ENCODE results near the gene ZFP69. TPM values are rescaled to one million over a fixed set of nuclear protein-coding genes. Genes with fewer than 3 reads are reported as not detected.

The ZFP69 gene
- total RNA-seq, 1 experiment from 2014 or later = not detected

- no peaks in the 10 kb centered on the region for H3K27me3 ChIP-seq (ENCODE audit: insufficient read depth, low read length)
- H4K20me1 ChIP-seq (ENCODE audit: insufficient read depth) = no peaks in the 10 kb centered on the region
- H3K4me1 ChIP-seq (ENCODE audit: control insufficient read depth in 1 of 2, insufficient read depth in 2 of 2, low read length in 2 of 2) = no peaks in the 10 kb centered on the region
- ChIA-PET RAD21 (ENCODE audit: low non-redundant PET in 1 of 2, low total read pairs in 2 of 2, uncharacterized antibody in 2 of 2, unreplicated experiment in 2 of 2) (no interaction called here), POLR2A (no interaction called here), CTCF (no interaction called here)
- H3K9me3 ChIP-seq (ENCODE audit: control insufficient read depth in 1 of 2, insufficient read depth in 1 of 2, low read depth in 1 of 2, low read length in 2 of 2) = peaks cover 0 to 7% of the 10 kb centered on the region in 2 experiments; a peak in 2 of 4 replicates
- H3K9ac ChIP-seq (ENCODE audit: low read length) = no peak overlapping the region
- ATAC-seq (no peak), DNase-seq (ENCODE audit: low read depth, low spot score) (no peak)
- H3K9me2 ChIP-seq (ENCODE audit: insufficient read depth) = no peaks in the 10 kb centered on the region
- H2AFZ ChIP-seq (ENCODE audit: low read depth, low read length, poor library complexity, severe bottlenecking) = no peak overlapping the region
- H3K4me3 ChIP-seq (replicated peaks in 1 of 2; ENCODE audit: low read depth in 1 of 2, low read length in 2 of 2) = no peak overlapping the region
- no peak overlapping the region for H3K27ac ChIP-seq (ENCODE audit: low read depth, low read length)
- H3K36me3 ChIP-seq (ENCODE audit: control insufficient read depth in 1 of 2, insufficient read depth in 2 of 2, low read length in 2 of 2) = no peaks in the 10 kb centered on the region
- H3K79me2 ChIP-seq (ENCODE audit: insufficient read depth, low read length) = no peaks in the 10 kb centered on the region
- BruUV-seq (replicated peaks) = no TSS peak
- TF ChIP-seq POLR2AphosphoS5 (IDR thresholded peaks at IDR 0.05; ENCODE audit: low read depth, low read length) = no peak
- TF ChIP-seq REST (IDR thresholded peaks at IDR 0.05; ENCODE audit: low read depth) = no peak
- TF ChIP-seq EZH2 (IDR thresholded peaks at IDR 0.05) = no peak
- TF ChIP-seq ATF3 (IDR thresholded peaks at IDR 0.05) = no peak
- no peak for TF ChIP-seq RAD21 (IDR thresholded peaks at IDR 0.05; ENCODE audit: low read depth)
- no peak for TF ChIP-seq YY1 (IDR thresholded peaks at IDR 0.05; ENCODE audit: extremely low read depth, insufficient replicate concordance, low read depth, low read length)
- no peak for TF ChIP-seq ZFX (IDR thresholded peaks at IDR 0.05)
- no peak for TF ChIP-seq SIN3A (IDR thresholded peaks at IDR 0.05; ENCODE audit: low read depth)
- TF ChIP-seq SP1 (IDR thresholded peaks at IDR 0.05; ENCODE audit: low read depth) = no peak
- no peak for TF ChIP-seq CEBPB (IDR thresholded peaks at IDR 0.05; ENCODE audit: low read depth)
- TF ChIP-seq JUND (IDR thresholded peaks at IDR 0.05) = no peak
- TF ChIP-seq TCF7L2 (IDR thresholded peaks at IDR 0.05; ENCODE audit: borderline replicate concordance, extremely low read depth, insufficient read depth, insufficient read length) = no peak
- intact Hi-C loops (cut with micrococcal nuclease) = no loop called here
- no peak overlapping the region for H3K4me2 ChIP-seq (ENCODE audit: low read length)
Observed at GRCh38 chr1:40451238-40451585, 25.9 kb upstream of the ZFP69 start.
